Measurements from ENCODE around the gene SLC8B1. TPM values are rescaled to one million over a fixed set of nuclear protein-coding genes. Genes with fewer than 3 reads are reported as not detected.

The SLC8B1 gene
- total RNA-seq, 1 experiment from 2014 or later: 30.9 TPM

- H3K27me3 ChIP-seq (ENCODE audit: insufficient read depth, low read length): no peaks in the 10 kb centered on the region
- DNase-seq (ENCODE audit: low read depth, low spot score): no peak
- peaks cover 20 to 22% of the 10 kb centered on the region in 2 experiments for H3K4me1 ChIP-seq (ENCODE audit: control insufficient read depth in 1 of 2, insufficient read depth in 2 of 2, low read length in 2 of 2)
- ChIA-PET POLR2A (no interaction called here), RAD21 (ENCODE audit: low non-redundant PET in 1 of 2, low total read pairs in 2 of 2, uncharacterized antibody in 2 of 2, unreplicated experiment in 2 of 2) (no interaction called here), CTCF (no interaction called here)
- H3K9ac ChIP-seq (ENCODE audit: low read length): no peak overlapping the region
- no peak overlapping the region for H3K27ac ChIP-seq (ENCODE audit: low read depth, low read length)
- ATAC-seq: no peak
- H4K20me1 ChIP-seq (ENCODE audit: insufficient read depth): no peaks in the 10 kb centered on the region
- intact Hi-C loops (cut with micrococcal nuclease): no loop called here
- no peak overlapping the region for H3K4me2 ChIP-seq (ENCODE audit: low read length)
- H3K36me3 ChIP-seq (ENCODE audit: control insufficient read depth in 1 of 2, insufficient read depth in 2 of 2, low read length in 2 of 2): 0 out of 4 replicates have a peak, but pooled peaks cover 0 to 3% of the 10 kb centered on the region in 2 experiments
- no peaks in the 10 kb centered on the region for H3K9me2 ChIP-seq (ENCODE audit: insufficient read depth)
- H2AFZ ChIP-seq (ENCODE audit: low read depth, low read length, poor library complexity, severe bottlenecking): no peak overlapping the region
- H3K79me2 ChIP-seq (ENCODE audit: insufficient read depth, low read length): no peaks in the 10 kb centered on the region
- TF ChIP-seq FOSL1 (IDR thresholded peaks at IDR 0.05; ENCODE audit: low read depth): no peak
- no TSS peak for BruUV-seq (replicated peaks)
- no peak overlapping the region for H3K4me3 ChIP-seq (replicated peaks in 1 of 2; ENCODE audit: low read depth in 1 of 2, low read length in 2 of 2)
- peaks cover 0 to 6% of the 10 kb centered on the region in 2 experiments; a peak in 1 of 4 replicates for H3K9me3 ChIP-seq (ENCODE audit: control insufficient read depth in 1 of 2, insufficient read depth in 1 of 2, low read depth in 1 of 2, low read length in 2 of 2)
Observed at GRCh38 chr12:113248842-113249435, 86.0 kb downstream of the SLC8B1 start.

Small RNA genes within 50 kb of the gene (microRNA-seq; reads per million reads assigned to microRNA genes)
- not detected for gene MIR6762 (ENCODE audit: borderline number of aligned reads)

Other genes starting within 250 kb of the SLC8B1 start
- 16.0 TPM for gene RASAL1, start 199.3 kb downstream of the SLC8B1 start, total RNA-seq (2021; ENCODE audit: unreplicated experiment)
- 0.34 TPM for gene CFAP73, start 185.4 kb downstream of the SLC8B1 start, total RNA-seq (2021; ENCODE audit: unreplicated experiment)
- 110 TPM for gene DDX54, start 149.6 kb downstream of the SLC8B1 start, total RNA-seq (2021; ENCODE audit: unreplicated experiment)
- 20.7 TPM for gene RITA1, start 149.4 kb downstream of the SLC8B1 start, total RNA-seq (2021; ENCODE audit: unreplicated experiment)
- 29.7 TPM for gene TPCN1, start 113.6 kb downstream of the SLC8B1 start, total RNA-seq (2021; ENCODE audit: unreplicated experiment)
- gene PLBD2, start 23.5 kb upstream of the SLC8B1 start, total RNA-seq (2021; ENCODE audit: unreplicated experiment): 45.0 TPM
- gene SDS, start 68.8 kb upstream of the SLC8B1 start, total RNA-seq (2021; ENCODE audit: unreplicated experiment): not detected
- gene SDSL, start 87.3 kb upstream of the SLC8B1 start, total RNA-seq (2021; ENCODE audit: unreplicated experiment): 19.1 TPM
- gene LHX5, start 136.8 kb upstream of the SLC8B1 start, total RNA-seq (2021; ENCODE audit: unreplicated experiment): 2.4 TPM